ENCODE results near the gene DOCK1. TPM values are rescaled to one million over a fixed set of nuclear protein-coding genes. Genes with fewer than 3 reads are reported as not detected.

The DOCK1 gene
- total RNA-seq, 2 donors from 2014 or later, result 34.3 to 44.1 TPM

DNA sequence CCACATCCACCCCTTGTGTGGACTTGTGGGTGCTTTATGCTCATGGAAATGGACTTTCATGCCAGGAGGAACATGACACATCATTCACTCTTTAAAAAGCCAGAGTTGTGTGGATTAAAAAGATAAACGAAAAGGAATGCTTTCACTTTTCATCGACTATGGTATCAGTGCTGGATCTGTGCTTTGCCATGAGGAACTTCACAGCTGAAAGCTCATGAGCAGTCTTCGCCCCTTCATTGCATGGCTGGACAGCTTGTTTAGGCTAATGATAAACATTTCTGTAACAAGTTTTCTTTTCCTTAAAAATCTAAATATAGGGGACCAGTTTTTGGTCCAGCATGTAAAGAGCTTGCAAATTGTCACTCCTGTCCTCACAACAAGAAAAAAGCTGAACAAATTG is 470.2 kb downstream of the DOCK1 start:
- Histone ChIP-seq H3K36me3 (replicated peaks in 1 of 2; ENCODE audit: insufficient read depth in 1 of 2, low read depth in 2 of 2) (peaks cover 0 to 3% of the 10 kb centered on the region in 2 donors), H3K27ac (no peak overlapping the region), H3K4me1 (no peaks in the 10 kb centered on the region), H3K4me3 (no peak overlapping the region), H3K9me3 (no peaks in the 10 kb centered on the region), H3K27me3 (no peaks in the 10 kb centered on the region)
- no peak for ATAC-seq
- TF ChIP-seq, protein P1, sequence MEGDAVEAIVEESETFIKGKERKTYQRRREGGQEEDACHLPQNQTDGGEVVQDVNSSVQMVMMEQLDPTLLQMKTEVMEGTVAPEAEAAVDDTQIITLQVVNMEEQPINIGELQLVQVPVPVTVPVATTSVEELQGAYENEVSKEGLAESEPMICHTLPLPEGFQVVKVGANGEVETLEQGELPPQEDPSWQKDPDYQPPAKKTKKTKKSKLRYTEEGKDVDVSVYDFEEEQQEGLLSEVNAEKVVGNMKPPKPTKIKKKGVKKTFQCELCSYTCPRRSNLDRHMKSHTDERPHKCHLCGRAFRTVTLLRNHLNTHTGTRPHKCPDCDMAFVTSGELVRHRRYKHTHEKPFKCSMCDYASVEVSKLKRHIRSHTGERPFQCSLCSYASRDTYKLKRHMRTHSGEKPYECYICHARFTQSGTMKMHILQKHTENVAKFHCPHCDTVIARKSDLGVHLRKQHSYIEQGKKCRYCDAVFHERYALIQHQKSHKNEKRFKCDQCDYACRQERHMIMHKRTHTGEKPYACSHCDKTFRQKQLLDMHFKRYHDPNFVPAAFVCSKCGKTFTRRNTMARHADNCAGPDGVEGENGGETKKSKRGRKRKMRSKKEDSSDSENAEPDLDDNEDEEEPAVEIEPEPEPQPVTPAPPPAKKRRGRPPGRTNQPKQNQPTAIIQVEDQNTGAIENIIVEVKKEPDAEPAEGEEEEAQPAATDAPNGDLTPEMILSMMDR (IDR thresholded peaks at IDR 0.05), result no peak
- TF ChIP-seq POLR2A (IDR thresholded peaks at IDR 0.05), result no peak
- no peak for DNase-seq
- 78 to 89% methylated on average over 3 of the region's 3 CpGs for WGBS, 2 donors
- intact Hi-C loops (cut with DNase I), result no loop called here

DNA sequence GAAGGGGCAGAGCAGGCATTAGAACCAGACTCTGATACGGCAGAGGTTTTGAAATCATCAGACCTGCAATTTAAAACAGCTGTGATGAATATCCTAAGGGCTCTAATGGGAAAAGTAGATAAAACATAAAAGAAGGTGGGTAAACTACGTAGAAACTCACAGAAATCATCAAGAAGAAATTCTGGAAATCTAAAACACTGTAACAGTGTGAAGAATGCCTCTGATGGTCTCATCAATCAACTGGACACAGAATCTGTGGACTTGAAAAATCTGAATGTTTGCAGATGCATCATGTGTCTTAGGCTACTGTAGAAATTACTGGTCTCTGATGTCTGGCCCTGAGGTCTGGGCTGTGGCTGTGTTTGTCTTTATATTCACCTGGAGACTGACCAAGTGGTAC is 470.8 kb downstream of the DOCK1 start:
- TF ChIP-seq, protein P1 (IDR thresholded peaks at IDR 0.05), result no peak
- TF ChIP-seq POLR2A (IDR thresholded peaks at IDR 0.05), result no peak
- WGBS, 2 donors, result 93 to 98% methylated on average over 2 of the region's 2 CpGs
- Histone ChIP-seq H3K4me3 (no peak overlapping the region), H3K4me1 (no peaks in the 10 kb centered on the region), H3K27me3 (no peaks in the 10 kb centered on the region), H3K36me3 (replicated peaks in 1 of 2; ENCODE audit: insufficient read depth in 1 of 2, low read depth in 2 of 2) (peaks cover 0 to 3% of the 10 kb centered on the region in 2 donors), H3K27ac (no peak overlapping the region), H3K9me3 (no peaks in the 10 kb centered on the region)
- DNase-seq (no peak), ATAC-seq (no peak)
- intact Hi-C loops (cut with DNase I), result no loop called here

DNA sequence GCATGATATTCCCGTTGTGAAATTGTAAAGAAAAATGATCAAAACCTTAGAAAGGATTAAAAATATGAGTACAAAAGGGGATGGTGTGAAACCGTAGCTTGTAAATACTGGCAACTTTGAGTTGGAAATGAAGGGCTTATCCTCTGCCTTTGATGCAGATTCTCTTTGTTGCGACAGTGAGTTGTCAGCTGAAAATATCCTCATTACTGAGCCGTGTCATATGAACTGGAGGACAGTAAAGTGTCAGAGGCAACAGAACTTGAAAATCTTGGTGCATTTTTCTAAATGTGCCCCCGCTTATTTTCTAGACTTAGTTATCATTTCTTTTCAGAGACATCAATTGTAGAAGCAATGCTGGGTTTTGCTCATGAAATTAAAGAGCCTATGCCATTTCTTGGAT is 473.4 kb downstream of the DOCK1 start:
- no peak for ATAC-seq

DNA sequence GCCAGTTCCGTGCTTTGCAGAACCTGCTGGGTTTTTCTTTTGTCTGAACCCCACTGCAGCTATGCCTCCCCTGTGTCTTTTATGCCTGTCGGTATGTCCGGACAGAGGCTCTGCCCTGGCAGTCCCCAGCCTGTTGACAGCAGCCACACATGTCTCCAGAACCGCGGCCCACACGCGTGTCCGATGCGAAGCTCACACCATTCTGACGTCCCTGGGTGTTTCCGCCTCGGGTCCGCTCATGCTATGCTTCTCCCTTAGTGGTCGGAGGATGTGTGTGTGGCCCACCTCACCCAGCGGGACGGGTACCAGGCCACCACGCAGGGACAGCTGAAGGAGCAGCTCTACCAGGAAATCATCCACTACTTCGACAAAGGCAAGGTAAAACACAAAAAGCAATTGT is 479.3 kb downstream of the DOCK1 start:
- no peaks in the 10 kb centered on the region for H3K27me3 ChIP-seq
- ATAC-seq, result no peak
- 85 to 86% methylated on average over 16 to 18 of the region's 18 CpGs for WGBS, 2 donors
- TF ChIP-seq POLR2A (IDR thresholded peaks at IDR 0.05), result no peak
- TF ChIP-seq, protein P1 (IDR thresholded peaks at IDR 0.05), result no peak
- peaks cover 0 to 5% of the 10 kb centered on the region in 2 donors for H3K36me3 ChIP-seq (replicated peaks in 1 of 2; ENCODE audit: insufficient read depth in 1 of 2, low read depth in 2 of 2)
- no peak overlapping the region for H3K4me3 ChIP-seq
- no peak for DNase-seq
- intact Hi-C loops (cut with DNase I), result no loop called here
- H3K4me1 ChIP-seq, result no peaks in the 10 kb centered on the region
- H3K9me3 ChIP-seq, result no peaks in the 10 kb centered on the region
- no peak overlapping the region for H3K27ac ChIP-seq

More for the DNA sequence above, 473.4 kb downstream of the DOCK1 start:
- Histone ChIP-seq H3K36me3 (replicated peaks in 1 of 2; ENCODE audit: insufficient read depth in 1 of 2, low read depth in 2 of 2) (peaks cover 0 to 3% of the 10 kb centered on the region in 2 donors), H3K4me3 (no peak overlapping the region), H3K4me1 (no peaks in the 10 kb centered on the region), H3K27me3 (no peaks in the 10 kb centered on the region), H3K9me3 (no peaks in the 10 kb centered on the region), H3K27ac (no peak overlapping the region)
- intact Hi-C loops (cut with DNase I), result no loop called here
- DNase-seq, result no peak
- WGBS, 2 donors, result 95 to 97% methylated on average over 5 of the region's 5 CpGs
- TF ChIP-seq POLR2A (IDR thresholded peaks at IDR 0.05), result no peak
- TF ChIP-seq, protein P1 (IDR thresholded peaks at IDR 0.05), result no peak

DNA sequence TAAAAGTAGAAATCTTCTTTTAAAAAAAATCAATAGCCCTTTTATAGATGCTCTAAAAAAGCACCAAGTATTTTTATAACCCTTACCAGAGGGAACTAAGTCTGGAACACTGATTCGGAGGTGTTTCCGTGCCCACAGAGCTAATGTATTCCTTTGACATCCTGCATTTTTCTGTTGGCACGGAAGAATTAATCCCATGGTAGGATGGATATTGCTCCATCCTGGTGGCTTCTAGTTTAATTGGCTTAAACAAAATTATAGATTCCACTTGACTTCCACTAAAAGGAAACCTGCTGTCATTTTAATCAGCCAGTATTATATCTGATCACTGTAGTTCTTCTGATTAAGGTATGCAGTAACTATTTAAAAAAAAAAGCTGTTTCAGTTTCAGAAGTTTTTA is 479.8 kb downstream of the DOCK1 start:
- no peak overlapping the region for H3K4me3 ChIP-seq
- DNase-seq (no peak), ATAC-seq (no peak)
- no peaks in the 10 kb centered on the region for H3K9me3 ChIP-seq
- peaks cover 0 to 5% of the 10 kb centered on the region in 2 donors for H3K36me3 ChIP-seq (replicated peaks in 1 of 2; ENCODE audit: insufficient read depth in 1 of 2, low read depth in 2 of 2)
- intact Hi-C loops (cut with DNase I), result no loop called here
- TF ChIP-seq, protein P1 (IDR thresholded peaks at IDR 0.05), result no peak
- TF ChIP-seq POLR2A (IDR thresholded peaks at IDR 0.05), result no peak
- no peaks in the 10 kb centered on the region for H3K4me1 ChIP-seq
- no peak overlapping the region for H3K27ac ChIP-seq
- WGBS, 2 donors, result 93 to 95% methylated on average over 3 of the region's 3 CpGs
- H3K27me3 ChIP-seq, result no peaks in the 10 kb centered on the region
